ENCODE results near the gene HNRNPUL2. TPM values are rescaled to one million over a fixed set of nuclear protein-coding genes. Genes with fewer than 3 reads are reported as not detected.

HNRNPUL2 gene
- total and polyA plus RNA-seq, 10 of the 15 experiments (the other 5 are each of a cell fraction or from before 2014, with no cell fraction given) = 1.6 to 72.2 (median 14.9) TPM

DNA sequence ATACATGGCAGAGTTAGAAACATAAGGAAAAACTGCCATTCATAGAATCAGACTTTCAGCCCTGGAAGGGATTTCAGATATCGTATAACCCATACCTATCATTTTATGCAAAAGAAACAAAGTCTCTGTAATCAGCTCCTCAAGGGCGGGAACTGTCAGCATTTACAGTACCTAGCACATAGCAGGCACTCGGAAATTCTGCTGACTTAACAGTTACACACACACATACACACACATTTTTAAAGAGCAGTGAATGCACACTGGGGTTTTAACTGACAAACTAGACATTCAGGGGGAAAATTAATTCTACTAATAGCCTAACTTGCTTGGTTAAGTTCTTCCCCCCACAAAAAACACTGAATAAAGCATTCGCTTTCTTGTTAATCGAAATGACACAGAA, 11.1 kb downstream of the HNRNPUL2 start:
- WGBS (ENCODE audit: insufficient coverage, insufficient replicate concordance, low lambda C conversion rate, missing lambda C conversion rate) = over 99% methylated on average over 5 of the region's 5 CpGs
- ChIA-PET CTCF (interaction anchor here (1.0 to 1.5 kb wide), 3 partner anchors 8 to 35 kb away, joined by 3 to 7 read pairs (median 3); no protein-coding TSS in a partner anchor), RAD21 (ENCODE audit: unreplicated experiment) (no interaction called here), SMC1A (ENCODE audit: uncharacterized antibody, unreplicated experiment) (interaction anchor here (0.7 kb wide), 1 partner anchor 8 kb away, joined by 3 read pairs; no protein-coding TSS in a partner anchor), POLR2A (interaction anchor here (0.5 to 5.5 kb wide), 4 partner anchors 10 to 53 kb away, joined by 3 to 40 read pairs (median 4); partner anchors contain the start of genes HNRNPUL2, POLR2G and TTC9C)
- no peak overlapping the region for H3K9ac ChIP-seq (ENCODE audit: control insufficient read depth, insufficient read depth, low read length)
- no peak overlapping the region for H3K4me3 ChIP-seq
- no peak overlapping the region for H2AFZ ChIP-seq (ENCODE audit: control insufficient read depth, low read depth, low read length)
- H3K36me3 ChIP-seq (ENCODE audit: control insufficient read depth in 2 of 2, insufficient read depth in 2 of 2, low read length in 1 of 2) = peaks cover 29 to 59% of the 10 kb centered on the region in 2 experiments
- no TSS peak for BruUV-seq (replicated peaks)
- no peak overlapping the region for H3K27ac ChIP-seq (ENCODE audit: control insufficient read depth, insufficient read depth)
- FAIRE-seq (no peak), DNase-seq (ENCODE audit: low read depth, low spot score) (no peak), ATAC-seq (no peak)
- no peaks in the 10 kb centered on the region for H3K9me3 ChIP-seq (replicated peaks; ENCODE audit: control insufficient read depth, insufficient read depth, low read length)
- H3K4me2 ChIP-seq (ENCODE audit: control insufficient read depth, insufficient read depth) = no peak overlapping the region
- in situ Hi-C loops (cut with MboI) = no loop called here
- no peaks in the 10 kb centered on the region; the same call in 1 of the 2 replicates for H4K20me1 ChIP-seq (ENCODE audit: control insufficient read depth, insufficient read depth)
- TF ChIP-seq GATAD2B (conservative IDR thresholded peaks at IDR 0.05; ENCODE audit: low read depth) (no peak), RAD21 (IDR thresholded peaks at IDR 0.05; ENCODE audit: insufficient read depth, low read depth, low read length) (no peak)
- no peaks in the 10 kb centered on the region for H3K27me3 ChIP-seq (replicated peaks in 1 of 2; ENCODE audit: control insufficient read depth in 2 of 2, insufficient read depth in 2 of 2, low read length in 1 of 2)
- intact Hi-C loops (cut with micrococcal nuclease; ENCODE audit: unreplicated experiment) = no loop called here
- peaks cover 5% of the 10 kb centered on the region for H3K79me2 ChIP-seq (ENCODE audit: control insufficient read depth, insufficient read depth, low read length)
- H3K4me1 ChIP-seq (ENCODE audit: control insufficient read depth, insufficient read depth, low read length) = peaks cover 13% of the 10 kb centered on the region

DNA sequence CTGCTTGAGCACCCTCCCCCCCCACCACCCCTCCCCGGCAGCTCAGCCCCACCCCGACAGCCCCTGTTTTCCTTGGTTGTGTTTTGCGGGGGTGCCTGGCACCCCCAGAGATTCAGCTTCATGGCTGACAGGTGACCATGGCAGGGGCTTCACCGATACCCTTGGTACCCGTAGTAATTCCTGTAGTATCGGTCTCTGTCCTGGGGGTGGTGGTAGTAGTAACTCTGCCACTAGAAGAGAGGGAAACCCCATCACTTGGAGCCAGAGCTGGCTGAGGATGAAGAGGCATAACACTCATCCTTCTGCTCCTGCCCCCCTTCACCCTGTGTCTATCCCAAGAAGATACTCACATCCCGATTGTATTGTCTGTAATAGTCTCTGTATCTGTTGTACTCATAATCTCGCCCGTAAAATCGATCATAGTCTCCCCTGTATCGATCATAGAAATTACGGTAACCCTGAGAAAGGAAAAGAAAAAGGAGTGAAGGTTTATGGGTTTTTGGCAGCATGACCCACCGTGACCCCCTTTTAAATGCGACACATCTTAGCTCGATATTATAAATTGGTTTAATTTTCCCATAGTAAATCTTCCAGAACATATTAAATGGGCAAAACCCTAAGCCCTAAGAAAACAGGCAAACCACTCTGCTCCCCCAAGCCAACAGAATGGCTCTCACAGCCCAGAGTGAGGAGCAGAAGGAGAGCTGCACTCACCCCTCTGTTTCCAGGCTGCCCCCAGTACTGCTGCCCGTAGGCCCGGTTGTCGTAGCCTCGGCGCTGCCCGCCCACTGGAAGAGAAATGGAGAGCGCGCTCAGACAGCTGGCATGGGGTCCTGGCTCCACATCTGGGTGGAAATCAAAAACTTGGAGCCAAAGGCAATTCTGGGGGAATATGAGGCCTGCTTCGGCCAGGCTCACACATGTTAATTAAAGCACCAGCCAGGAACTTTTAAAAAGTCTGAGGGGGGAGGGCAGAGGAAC, 11.8 kb downstream of the HNRNPUL2 start:
- CTCF ChIA-PET = interaction anchor here (1.0 to 1.5 kb wide), 3 partner anchors 9 to 34 kb away, joined by 3 to 7 read pairs (median 3); no protein-coding TSS in a partner anchor

More for the DNA sequence above, 11.8 kb downstream of the HNRNPUL2 start:
- Histone ChIP-seq H3K4me2 (ENCODE audit: control insufficient read depth, insufficient read depth) (no peak overlapping the region), H3K9ac (ENCODE audit: control insufficient read depth, insufficient read depth, low read length) (no peak overlapping the region), H3K79me2 (ENCODE audit: control insufficient read depth, insufficient read depth, low read length) (peaks cover 3% of the 10 kb centered on the region; the same call in 1 of the 2 replicates), H3K27ac (ENCODE audit: control insufficient read depth, insufficient read depth) (no peak overlapping the region), H3K9me3 (replicated peaks; ENCODE audit: control insufficient read depth, insufficient read depth, low read length) (no peaks in the 10 kb centered on the region), H4K20me1 (ENCODE audit: control insufficient read depth, insufficient read depth) (no peaks in the 10 kb centered on the region; the same call in 1 of the 2 replicates), H3K4me3 (no peak overlapping the region), H3K4me1 (ENCODE audit: control insufficient read depth, insufficient read depth, low read length) (peaks cover 13% of the 10 kb centered on the region), H3K27me3 (replicated peaks in 1 of 2; ENCODE audit: control insufficient read depth in 2 of 2, insufficient read depth in 2 of 2, low read length in 1 of 2) (no peaks in the 10 kb centered on the region), H3K36me3 (ENCODE audit: control insufficient read depth in 2 of 2, insufficient read depth in 2 of 2, low read length in 1 of 2) (peaks cover 31 to 58% of the 10 kb centered on the region in 2 experiments), H2AFZ (ENCODE audit: control insufficient read depth, low read depth, low read length) (no peak overlapping the region)
- intact Hi-C loops (cut with micrococcal nuclease; ENCODE audit: unreplicated experiment) = no loop called here
- SMC1A ChIA-PET (ENCODE audit: uncharacterized antibody, unreplicated experiment) = interaction anchor here (0.7 to 1.9 kb wide), 2 partner anchors 8 kb away, joined by 3 to 7 read pairs; no protein-coding TSS in a partner anchor
- POLR2A ChIA-PET = interaction anchor here (0.5 to 5.5 kb wide), 4 partner anchors 11 to 52 kb away, joined by 3 to 40 read pairs (median 8); partner anchors contain the start of genes HNRNPUL2 and TTC9C
- FAIRE-seq (no peak), DNase-seq (ENCODE audit: low read depth, low spot score) (no peak), ATAC-seq (no peak)
- 91% methylated on average over 24 of the region's 24 CpGs for WGBS (ENCODE audit: insufficient coverage, insufficient replicate concordance, low lambda C conversion rate, missing lambda C conversion rate)
- TF ChIP-seq, protein P1, sequence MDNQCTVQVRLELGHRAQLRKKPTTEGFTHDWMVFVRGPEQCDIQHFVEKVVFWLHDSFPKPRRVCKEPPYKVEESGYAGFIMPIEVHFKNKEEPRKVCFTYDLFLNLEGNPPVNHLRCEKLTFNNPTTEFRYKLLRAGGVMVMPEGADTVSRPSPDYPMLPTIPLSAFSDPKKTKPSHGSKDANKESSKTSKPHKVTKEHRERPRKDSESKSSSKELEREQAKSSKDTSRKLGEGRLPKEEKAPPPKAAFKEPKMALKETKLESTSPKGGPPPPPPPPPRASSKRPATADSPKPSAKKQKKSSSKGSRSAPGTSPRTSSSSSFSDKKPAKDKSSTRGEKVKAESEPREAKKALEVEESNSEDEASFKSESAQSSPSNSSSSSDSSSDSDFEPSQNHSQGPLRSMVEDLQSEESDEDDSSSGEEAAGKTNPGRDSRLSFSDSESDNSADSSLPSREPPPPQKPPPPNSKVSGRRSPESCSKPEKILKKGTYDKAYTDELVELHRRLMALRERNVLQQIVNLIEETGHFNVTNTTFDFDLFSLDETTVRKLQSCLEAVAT (IDR thresholded peaks at IDR 0.05) = 0 out of 2 replicates have a peak, but pooled peaks have one; percentile 57
- TF ChIP-seq ZSCAN29 (IDR thresholded peaks at IDR 0.05) = no peak
- no TSS peak for BruUV-seq (replicated peaks)
- in situ Hi-C loops (cut with MboI) = no loop called here
- RAD21 ChIA-PET (ENCODE audit: unreplicated experiment) = no interaction called here

Data from GM12878 (cell line).